A204.1 (cell line): Measurements from ENCODE around the gene ANGPTL2.

Experiments
- FAIRE-seq: peaks from 2 replicates; lab custom pipeline; 2012; peaks lifted over from hg19 to GRCh38; lab: Jason Lieb, UNC

ANGPTL2 gene

DNA sequence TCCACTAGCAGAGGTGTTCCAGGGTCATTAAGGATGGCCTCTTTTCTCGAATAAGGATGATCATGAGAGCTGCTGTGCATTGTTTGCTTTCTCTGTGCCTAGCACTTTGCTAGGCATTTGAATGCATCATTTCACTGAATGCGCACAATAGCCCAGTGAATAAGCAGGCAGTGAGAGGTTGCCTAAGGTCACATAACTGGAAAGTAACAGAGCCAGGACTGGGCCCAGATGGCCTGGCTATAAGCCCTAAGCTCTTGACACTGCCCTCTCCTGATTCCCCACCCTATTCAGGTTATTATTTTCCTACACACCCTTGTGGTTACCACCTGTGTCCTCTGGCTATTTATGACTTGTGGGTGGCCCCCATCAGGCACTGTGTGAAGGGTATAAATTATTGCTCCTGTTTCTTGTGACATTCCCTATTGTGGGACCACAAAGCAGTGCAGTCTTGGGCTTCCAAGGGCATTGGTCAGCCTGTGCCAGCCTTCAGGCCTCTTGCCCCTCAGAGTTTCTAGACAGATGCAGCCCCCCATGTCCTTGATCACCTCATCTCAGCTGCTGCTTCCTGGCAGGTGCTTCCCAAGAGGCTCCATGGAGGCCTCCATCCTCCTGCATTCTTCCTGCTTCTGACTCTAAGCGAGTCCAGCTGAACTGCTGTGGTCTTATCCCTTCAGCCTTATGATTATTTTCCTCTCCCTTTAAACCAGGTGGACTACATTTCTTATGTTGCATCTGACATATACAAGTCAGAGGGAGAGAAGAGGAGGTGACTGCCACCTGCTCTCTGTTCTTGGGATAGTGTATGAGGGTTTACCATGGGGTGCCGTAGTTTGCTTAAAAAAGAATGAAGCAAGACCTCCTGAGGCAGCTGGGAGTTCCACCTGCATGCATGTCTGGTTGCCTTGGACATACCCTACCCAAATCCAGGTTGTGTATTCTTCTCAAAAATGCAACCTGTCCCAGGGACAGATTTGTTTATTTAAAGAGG, 47.6 kb downstream of the ANGPTL2 start:
- no peak for FAIRE-seq

DNA sequence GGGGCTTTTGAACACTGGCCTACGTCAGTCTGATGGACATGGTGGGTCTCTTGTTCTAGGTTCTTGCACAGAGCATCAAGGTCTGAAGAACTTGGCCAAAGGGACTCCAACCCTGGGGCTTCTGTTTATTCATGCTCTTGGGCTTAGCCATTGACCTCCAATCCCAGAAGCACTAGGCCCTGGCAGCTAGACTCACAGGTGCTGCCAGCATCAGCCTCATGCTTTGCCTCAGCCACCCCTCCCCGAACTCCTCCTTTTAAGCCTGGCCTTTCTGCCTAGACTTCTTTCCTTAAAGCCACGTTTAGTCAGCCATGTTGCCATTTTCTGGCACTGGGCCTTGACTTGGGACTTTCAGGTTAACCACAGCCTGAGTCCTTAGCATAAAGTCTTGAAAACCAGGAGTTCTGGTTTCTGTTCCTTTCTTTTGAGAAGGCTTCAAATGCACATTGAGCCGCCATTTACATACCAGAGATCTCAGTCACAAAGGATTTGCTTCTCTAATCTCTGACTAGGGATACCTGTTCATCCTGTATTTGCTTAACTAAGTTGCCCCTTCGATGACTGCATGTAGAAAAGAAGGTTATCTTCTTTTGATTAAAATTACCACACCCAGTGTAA, 54.7 kb downstream of the ANGPTL2 start:
- no peak for FAIRE-seq

DNA sequence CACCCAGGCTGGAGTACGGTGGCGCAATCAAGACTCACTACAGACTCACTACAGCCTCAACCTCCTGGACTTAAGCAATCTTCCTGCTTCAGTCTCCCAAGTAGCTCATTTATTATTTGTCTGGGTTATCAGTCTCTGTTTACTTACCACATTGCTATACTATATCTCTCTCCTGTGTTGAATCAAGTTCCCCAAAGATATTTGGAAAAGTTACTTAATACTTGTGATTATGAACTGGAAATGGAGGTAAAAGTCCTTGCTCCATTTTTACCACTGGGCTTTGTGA, 55.6 kb downstream of the ANGPTL2 start:
- FAIRE-seq: no peak

DNA sequence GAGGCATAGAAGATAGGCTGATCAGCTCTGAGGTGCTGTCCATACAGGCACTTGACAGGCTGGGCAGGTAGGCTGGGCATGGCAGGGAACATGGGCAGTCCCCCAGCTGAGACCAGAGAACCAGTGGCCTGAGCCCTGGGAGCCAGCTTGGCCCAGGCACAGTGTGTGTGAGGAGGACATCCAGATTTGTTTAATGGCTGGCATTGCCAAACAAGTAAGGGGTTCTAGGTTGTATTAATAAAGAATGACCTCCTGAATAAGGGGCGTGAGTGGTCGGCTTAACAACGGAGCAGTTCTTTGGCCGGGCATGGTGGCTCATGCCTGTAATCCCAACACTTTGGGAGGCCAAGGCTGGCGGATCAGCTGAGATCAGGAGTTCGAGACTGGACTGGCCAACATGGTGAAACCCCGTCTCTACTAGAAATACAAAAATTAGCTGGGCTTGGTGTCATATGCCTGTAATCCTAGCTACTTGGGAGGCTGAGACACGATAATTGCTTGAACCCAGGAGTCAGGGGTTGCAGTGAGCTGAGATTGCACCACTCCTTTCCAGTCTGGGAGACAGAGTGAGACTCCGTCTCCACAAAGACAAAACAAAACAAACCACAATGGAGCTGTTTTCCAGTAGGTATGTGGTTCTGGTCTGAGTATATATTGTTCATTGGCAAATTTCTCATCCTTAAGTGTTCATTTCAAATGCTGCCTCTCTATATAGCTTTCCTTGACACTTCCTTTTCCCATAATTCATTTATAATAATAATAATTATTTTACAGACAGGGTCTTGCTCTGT, 56.2 kb downstream of the ANGPTL2 start:
- FAIRE-seq: no peak

DNA sequence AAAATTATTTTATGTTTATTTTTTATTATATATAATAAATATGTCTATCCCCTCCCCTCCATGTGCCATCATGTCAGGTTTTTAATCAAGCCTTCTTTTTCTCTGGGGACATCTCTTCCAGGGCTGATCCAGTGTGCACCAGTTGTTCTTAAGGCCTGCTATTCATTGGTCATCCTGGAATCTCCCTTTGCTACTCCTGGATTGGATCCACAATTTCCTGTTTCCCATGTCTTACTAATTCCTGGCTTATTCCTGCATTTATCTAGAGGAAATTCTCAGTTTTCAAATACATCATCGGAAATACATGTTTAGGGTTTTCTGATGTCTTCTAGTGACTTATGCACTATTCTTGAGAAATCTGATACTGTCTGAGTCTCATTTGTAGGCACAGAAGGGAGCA, 56.8 kb downstream of the ANGPTL2 start:
- FAIRE-seq: no peak

DNA sequence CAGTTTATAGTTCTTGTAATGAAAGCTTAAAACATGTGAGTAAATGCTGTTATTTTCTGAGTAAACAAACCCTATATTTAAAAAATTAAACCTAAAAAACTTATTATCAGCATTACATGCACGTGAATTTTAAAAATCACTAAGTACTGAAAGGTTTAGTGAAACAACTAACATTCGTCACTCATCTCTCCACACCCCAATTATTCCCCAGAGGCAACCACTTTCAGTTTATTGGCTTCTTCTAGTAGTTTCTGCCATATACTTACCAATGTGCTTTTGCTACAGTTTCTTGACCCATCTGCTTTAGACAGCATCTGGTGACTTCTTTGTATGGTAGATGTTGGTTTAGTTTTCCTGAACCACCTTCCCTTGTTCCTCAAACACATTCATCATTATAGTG, 58.1 kb downstream of the ANGPTL2 start:
- FAIRE-seq: no peak

DNA sequence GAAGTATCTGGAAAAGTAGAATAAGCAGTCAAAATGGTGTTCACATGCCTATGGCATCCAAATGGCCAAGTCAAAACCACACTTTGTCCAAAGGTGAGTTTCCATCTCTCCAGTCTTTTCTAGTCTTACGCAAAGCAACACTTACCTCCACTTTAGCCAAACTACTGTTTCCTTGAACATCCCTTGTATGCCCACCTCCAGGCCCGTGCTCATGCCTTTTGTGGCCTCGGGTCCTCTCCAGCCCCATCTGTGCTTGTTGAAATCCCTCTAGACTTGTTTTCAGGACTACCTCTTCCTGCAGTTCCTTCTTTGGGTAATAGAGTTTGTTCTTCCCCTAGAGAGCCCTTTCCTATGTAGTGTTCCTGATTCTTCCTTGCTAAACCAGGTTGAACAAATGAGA, 61.0 kb downstream of the ANGPTL2 start:
- no peak for FAIRE-seq

DNA sequence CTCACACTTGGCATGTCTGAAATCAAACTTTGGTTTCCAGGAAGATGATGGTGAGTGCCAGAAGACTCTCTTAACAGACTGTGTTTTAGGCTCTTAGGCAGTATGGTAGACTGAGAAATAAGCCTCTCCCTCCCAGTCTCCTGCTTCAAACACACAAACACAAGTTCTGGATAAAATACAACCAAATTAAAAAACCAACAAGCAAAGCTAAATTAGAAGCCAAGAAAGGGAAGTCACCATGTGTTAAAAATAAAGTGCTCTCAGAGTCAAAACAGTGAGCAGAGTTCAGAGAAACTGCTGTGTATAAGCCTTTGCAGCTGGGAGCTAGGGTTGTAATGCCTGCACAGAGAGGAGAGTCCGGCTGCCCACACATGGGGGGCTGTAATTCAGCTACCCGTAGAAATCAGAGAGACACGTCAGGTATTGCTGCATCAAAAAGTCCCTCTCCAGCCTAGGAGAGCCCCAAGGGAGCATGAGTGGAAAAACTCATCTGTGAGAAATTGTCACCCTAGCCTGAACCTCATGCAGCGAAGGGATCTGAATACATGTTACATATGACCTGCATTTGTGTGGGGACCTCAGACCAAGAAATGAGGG, 62.6 kb downstream of the ANGPTL2 start:
- FAIRE-seq: no peak

DNA sequence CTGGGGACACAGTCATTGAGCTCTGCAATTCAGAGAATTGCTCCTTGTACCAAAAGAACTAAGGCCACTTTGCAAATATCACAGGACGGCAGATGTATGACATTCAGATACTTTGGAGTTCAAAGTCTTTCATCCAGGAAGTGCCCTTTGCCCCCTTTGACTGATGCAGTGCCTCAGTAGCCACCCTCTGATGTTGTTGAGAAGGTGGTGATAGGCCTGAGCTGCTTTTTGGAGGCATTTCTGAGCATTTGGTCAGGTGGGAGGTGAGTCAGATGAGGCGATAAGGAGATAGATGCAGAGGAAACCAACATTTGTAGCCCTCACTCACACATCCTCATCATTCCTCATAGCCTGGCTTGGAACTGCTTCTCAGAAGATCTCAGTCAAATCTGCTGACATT, 63.4 kb downstream of the ANGPTL2 start:
- no peak for FAIRE-seq

DNA sequence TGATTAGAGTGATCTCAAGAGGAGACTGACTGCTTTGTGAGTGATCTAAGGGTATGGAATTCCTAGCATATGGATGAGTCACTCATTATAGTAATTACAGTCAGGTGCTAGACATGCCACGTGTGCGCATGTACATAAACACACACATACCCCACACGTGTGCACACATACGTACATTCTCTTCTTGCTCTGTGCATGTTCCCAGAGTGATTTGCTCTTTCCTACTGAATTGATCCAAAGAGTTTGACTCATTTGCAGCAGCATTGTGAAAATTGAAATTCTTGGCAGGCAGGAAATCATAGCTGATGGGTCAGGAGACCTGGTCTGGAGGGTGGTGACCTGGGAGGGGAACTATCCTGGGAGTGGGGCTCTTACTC, 63.8 kb downstream of the ANGPTL2 start:
- FAIRE-seq: no peak

DNA sequence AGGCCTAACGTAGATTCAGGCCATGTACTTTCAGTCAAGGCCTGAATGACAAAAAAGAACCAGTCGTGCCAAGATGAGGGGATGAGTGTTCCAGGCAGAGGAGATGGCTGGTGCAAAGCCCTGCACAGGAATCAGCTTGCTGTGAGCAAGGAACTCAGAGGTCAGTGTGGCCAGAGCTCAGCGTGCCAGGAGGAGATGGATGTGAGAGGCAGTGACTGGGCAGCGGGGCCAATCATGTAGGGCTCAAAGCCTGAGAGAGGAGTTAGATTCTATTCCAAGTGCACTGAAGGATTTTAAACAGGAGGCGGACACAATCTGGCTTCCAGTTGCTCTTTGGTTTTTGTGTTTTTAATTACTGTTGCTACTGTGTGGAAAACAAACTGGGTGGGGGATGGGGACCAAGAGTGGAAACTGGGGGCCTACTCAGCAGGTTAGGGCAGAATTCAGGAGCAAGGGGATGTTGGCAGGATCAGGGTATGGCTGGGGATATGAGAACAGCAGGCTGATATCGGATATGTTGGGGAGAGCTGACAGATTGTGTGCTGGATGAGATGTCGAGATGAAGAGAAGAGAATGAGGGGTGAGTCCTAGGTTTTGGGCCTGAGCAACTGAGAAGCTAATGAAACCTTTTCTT, 64.3 kb downstream of the ANGPTL2 start:
- FAIRE-seq: no peak

DNA sequence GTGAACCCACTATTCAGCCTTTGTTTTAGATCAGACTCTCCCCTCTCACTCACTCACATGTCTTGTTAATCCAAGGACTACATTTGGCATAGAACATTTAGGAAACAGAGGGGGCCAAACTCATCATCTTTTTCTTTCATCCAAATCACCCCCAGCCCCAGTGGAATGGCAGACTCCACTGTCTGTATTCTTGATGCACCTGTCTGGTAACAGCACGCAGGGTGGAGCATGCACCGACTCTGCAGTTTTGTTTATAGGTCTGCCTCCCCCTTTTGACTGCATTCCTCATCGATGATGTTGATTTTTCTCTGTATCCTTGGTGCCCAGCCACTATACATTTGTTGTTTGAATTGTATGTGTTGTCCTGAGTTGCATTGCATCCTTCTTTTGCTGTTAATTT, 66.0 kb downstream of the ANGPTL2 start:
- no peak for FAIRE-seq

DNA sequence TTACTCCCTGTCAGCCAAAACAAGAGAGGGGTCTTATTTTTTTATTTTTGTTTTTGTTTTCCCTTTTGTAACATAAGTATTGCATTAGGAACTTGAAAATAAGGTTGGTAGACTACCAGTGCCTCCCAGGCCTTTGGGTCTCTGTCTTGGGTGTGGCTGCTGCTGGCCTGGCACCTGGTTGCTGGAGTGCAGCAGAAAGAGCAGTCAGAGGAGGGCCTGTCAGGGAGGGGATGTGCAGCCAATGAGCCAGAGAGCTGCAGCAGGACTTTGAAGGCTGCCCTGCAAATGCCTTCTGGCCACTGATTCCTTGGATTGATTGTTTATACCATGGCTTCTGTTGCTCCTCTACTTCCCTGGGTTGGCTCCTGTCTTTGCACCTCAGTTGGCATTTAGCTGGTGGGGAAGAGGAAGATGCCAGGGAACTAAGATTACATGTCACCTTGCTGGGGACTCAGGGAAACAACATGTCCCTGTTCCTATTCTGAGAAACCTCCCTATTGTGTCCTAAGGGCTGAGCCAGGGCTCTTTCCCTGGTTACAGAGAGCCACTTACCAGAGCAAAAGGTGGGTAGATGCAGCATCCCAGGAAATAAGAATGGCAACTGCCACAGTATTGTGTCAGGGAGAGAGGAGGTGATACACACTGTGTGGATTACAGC, 66.6 kb downstream of the ANGPTL2 start:
- FAIRE-seq: no peak

DNA sequence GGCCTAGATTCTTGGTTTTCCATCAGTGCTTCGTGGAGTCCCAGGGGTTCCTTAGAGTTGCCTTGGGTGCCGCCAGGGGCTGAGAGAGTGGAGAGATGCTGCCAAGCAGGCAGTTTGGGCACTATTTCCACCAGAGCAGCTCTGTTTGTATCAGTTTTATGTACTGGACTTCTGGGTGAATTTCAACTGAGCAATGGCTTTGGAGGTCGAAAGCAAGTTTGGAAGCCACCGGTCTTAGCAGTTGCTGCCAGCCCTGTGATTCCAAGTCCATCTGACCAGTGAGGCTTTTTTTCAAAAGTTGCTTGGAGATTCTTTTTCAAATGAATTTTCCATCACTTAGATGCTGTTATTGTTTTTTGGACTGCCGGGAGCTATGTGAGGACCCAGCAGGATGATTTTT, 68.5 kb downstream of the ANGPTL2 start:
- no peak for FAIRE-seq

DNA sequence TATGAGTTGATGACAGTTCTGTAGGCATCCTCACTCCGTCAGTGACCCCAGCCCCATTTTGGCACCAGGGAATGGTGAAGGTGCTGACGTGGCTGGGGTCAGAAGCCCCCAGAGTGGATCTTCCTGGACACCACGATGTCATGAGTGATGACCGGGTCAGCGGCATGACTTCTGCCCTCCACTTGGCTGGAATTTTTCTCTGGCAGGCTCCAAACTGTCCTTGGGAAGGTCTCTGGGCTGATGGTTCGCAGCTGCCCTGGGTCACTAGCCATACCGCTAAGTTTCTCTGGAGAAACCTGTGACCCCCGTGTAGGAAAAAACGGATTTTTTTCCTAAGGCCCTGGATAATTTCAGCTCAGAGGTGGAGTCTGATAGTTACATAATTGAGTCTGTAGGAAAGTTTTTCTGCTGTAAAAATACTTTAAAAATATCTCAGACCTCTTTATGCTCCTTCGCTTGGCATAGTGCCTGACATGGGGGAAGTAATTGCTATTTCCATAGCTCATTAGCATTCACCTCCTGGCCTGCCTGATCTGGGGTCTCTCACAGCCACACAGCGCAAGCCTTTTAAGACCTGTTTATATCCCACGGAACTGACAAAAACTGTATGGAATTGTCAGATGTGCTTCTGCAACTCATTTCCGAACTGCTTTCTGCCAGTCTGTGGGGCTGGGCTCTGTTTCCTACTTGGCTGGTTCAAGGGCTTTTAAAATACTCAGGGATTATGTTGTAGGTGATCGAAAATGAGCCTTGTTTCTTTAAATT, 69.2 kb downstream of the ANGPTL2 start:
- no peak for FAIRE-seq

DNA sequence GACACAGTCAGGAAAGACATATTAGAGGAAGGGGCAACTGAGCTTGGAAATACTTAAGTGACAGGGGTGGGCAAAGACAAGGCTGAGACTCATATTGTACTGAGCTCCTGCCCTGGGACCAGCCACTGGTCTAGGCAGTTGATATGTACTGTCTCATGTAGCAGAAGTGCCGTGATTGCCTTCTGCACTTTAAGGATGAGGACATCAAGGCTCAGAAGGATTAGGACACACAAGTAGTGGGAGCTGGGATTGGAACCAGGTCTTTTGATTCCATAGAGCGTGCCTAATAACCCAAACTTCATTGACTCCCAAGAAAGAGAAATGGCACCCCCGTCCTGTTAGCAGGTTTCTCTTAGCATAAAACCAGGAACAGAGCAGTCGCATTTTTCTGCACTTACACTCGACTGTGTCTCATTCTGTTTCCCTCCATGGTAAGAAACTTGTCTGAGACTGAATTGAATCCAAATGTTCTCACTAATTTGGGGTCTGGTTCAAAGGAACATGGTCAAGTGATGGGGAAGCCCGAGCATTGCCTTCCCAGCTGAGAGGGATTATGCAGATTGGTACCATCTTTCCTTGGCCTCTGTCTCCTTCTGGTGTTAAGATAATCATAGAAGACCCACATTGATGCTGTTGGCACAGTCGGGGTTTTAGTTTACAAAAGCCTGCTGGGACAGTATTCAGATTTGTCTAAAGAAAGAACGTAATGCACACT, 70.4 kb downstream of the ANGPTL2 start:
- no peak for FAIRE-seq

DNA sequence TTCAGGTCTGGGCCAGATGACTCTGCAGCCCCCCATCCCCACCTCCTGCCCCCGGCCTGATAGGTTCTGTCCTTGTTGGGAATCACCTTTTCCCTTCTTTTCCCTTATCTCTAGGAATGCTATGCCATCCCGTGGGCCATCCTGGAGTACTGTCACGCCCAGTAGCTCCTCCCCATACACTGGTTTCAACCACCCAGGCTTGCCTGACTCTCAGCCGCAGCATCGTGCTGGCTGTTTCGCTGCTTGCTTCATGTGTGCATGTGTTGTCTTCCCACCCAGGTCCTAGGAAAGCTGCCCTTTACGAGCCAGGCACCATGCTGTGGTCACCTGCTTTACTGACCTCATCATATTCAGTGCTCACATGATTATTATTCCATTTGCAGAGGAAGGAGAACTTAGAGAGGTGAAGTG, 71.8 kb downstream of the ANGPTL2 start:
- FAIRE-seq: no peak

DNA sequence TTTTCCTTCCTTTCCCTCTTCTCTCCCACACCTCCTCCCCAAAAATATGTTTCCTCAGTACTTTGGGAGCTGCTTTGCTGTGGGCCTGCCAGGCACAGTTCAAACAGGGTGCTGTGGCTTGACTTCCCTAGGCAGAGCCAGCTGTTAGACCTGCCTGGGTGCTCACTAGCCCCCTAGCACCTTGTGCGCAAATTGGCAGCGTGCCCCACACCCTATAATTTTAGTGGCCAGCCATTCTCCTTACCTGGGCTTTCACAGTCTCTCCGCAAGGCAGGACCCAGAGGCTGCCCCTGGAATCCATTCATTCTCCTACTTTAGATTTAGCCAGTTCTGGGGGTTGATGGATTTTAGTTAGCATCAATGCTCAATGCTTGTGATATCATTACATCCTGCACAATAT, 72.3 kb downstream of the ANGPTL2 start:
- no peak for FAIRE-seq

DNA sequence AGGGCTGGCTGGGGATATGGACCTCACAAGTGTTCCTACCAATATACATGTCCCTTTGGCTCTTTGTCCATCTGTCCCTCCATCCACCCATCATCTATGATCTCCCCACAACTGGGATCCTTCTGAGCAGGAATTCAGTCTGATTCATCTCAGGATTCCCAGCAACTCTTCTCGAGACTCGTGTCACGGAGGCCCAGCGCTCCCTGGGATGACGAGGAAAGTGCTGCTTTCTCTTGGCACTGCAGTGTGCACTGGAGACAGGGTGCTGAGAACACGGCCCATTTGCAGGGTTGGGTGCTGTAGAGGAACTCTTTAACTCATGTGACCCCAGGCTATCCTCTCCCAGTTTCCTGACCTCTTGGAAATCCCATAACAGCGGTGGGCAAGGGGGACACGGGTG, 72.9 kb downstream of the ANGPTL2 start:
- no peak for FAIRE-seq

DNA sequence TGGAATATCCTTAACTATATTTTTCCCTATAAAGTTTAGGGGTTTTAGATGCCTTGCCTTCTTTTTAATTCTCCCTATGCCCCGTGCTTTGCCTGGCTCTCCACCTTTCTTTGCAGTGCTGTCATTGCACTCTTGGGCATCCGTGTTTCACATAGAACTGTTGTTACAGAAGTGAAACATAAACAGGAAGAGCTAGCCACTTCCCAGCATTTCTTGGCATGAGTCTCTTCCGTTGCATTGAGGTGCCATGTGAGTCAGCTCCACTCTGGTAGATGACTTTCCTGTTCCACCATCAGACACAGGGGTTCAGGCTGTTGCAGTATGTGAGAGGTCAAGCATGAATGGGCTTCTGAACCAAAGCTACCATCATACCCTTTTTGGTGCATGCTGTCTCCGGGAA, 73.4 kb downstream of the ANGPTL2 start:
- no peak for FAIRE-seq
